HepG2 (cell line): ENCODE data around the gene CNKSR3. TPM values are rescaled to one million over a fixed set of nuclear protein-coding genes. Genes with fewer than 3 reads are reported as not detected.

Experiments used
- ATAC-seq: fragments of 200-7000 bp; cut with Tn5 transposase; 3 replicates; pipeline ENCODE4 v1.9.1; 2020; ENCODE audit warnings: mild to moderate bottlenecking, moderate library complexity
- BruUV-seq: library from RNA; stranded (reverse); fragments of 400-500 nt; replicated peaks from 2 replicates; lab custom pipeline; 2021; lab: Mats Ljungman, UMichigan
- CTCF ChIA-PET: fragments of 300-600 bp; formaldehyde crosslinking; extraction: SDS; loops from one replicate; lab custom pipeline; 2021; ENCODE audit warnings: low total read pairs, inconsistent platforms, low intra/inter-chr PET ratio; lab: Yijun Ruan, JAX
- POLR2A ChIA-PET: fragments of 350-600 bp; sonication (Branson Sonifier 250); formaldehyde crosslinking; loops from one replicate; lab custom pipeline; 2020; ENCODE audit warnings: antibody characterized with exemption, inconsistent platforms; lab: Yijun Ruan, JAX
- DNase-seq: peaks from one replicate; pipeline ENCODE4 v3.0.0-alpha.2; 2015; ENCODE audit warnings: low spot score
- FAIRE-seq: peaks from 3 replicates; lab custom pipeline; 2011; peaks lifted over from hg19 to GRCh38; lab: Jason Lieb, UNC
- H2AFZ ChIP-seq: one replicate; pipeline ENCODE4 v1.6.1; 2011; ENCODE audit warnings: low read length, inconsistent platforms
- H3K27ac ChIP-seq: fragments of 300-600 bp; 3 replicates; pipeline ENCODE4 v1.8.0; 2011; ENCODE audit warnings: mixed run types, mild to moderate bottlenecking, mixed read lengths, low read length, inconsistent platforms; ENCODE audit not compliant: insufficient read depth; ENCODE audit errors: extremely low read length
- H3K27me3 ChIP-seq, 2 experiments: fragments of 200-600 bp in 1 of 2; 2 replicates in 1 of 2; 3 replicates in 1 of 2; pipeline versions ENCODE4 v1.6.0 to v1.8.0; 2011; ENCODE audit warnings: low read length in 2 of 2, mild to moderate bottlenecking in 2 of 2, moderate library complexity in 2 of 2, inconsistent platforms in 1 of 2; ENCODE audit not compliant: insufficient read depth in 2 of 2, control insufficient read depth in 1 of 2
- H3K36me3 ChIP-seq, 2 experiments: fragments of 200-600 bp in 1 of 2; replicated peaks in 1 of 2; 2 replicates in 1 of 2; 3 replicates in 1 of 2; pipeline versions ENCODE4 v1.5.1 to v1.8.0; 2011; ENCODE audit warnings: low read length in 2 of 2, inconsistent platforms in 1 of 2; ENCODE audit not compliant: insufficient read depth in 2 of 2, control insufficient read depth in 1 of 2
- H3K4me1 ChIP-seq: 2 replicates; pipeline ENCODE4 v1.5.1; 2012; ENCODE audit warnings: low read length, inconsistent platforms; ENCODE audit not compliant: insufficient read depth
- H3K4me2 ChIP-seq: 2 replicates; pipeline ENCODE4 v1.6.0; 2011; ENCODE audit warnings: low read depth, low read length, inconsistent platforms
- H3K4me3 ChIP-seq, 3 experiments: fragments of 200-600 bp in 1 of 3; sonication (generic), shearing (Covaris generic) in 1 of 3; replicated peaks in 1 of 3; 2 replicates each; pipeline ENCODE4 v1.5.1; 2011 to 2016; ENCODE audit warnings: low read length in 3 of 3, inconsistent platforms in 2 of 3, low read depth in 2 of 3, mild to moderate bottlenecking in 2 of 3, control low read depth in 1 of 3, mixed read lengths in 1 of 3; ENCODE audit not compliant: insufficient read depth in 1 of 3
- H3K79me2 ChIP-seq: one replicate; pipeline ENCODE4 v1.6.1; 2011; ENCODE audit warnings: low read length, inconsistent platforms; ENCODE audit not compliant: insufficient read depth
- H3K9ac ChIP-seq: 2 replicates; pipeline ENCODE4 v1.6.0; 2011; ENCODE audit warnings: mild to moderate bottlenecking, low read depth, low read length, inconsistent platforms; ENCODE audit not compliant: insufficient read depth
- H3K9me3 ChIP-seq: 2 replicates; pipeline ENCODE4 v1.5.1; 2012; ENCODE audit warnings: mild to moderate bottlenecking, low read length
- H4K20me1 ChIP-seq: 2 replicates; pipeline ENCODE4 v1.6.0; 2011; ENCODE audit warnings: inconsistent platforms, mild to moderate bottlenecking, low read length, moderate library complexity; ENCODE audit not compliant: insufficient read depth
- AKAP8 ChIP-seq: sonication (generic); formaldehyde crosslinking; IDR thresholded peaks from 2 replicates; pipeline ENCODE4 v1.5.1; 2020; ENCODE audit warnings: mild to moderate bottlenecking, missing genetic modification reagents
- CREM ChIP-seq, 2 experiments: sonication (generic) in 1 of 2; formaldehyde crosslinking in 1 of 2; IDR thresholded peaks; 2 replicates each; pipeline versions ENCODE4 v1.4.0 to v1.6.1; 2016 to 2020; ENCODE audit warnings: antibody characterized with exemption in 1 of 2, mild to moderate bottlenecking in 1 of 2, missing genetic modification reagents in 1 of 2
- CSRNP1 ChIP-seq: sonication (generic); formaldehyde crosslinking; IDR thresholded peaks from 2 replicates; pipeline ENCODE4 v1.8.1; 2023; ENCODE audit warnings: mild to moderate bottlenecking, missing genetic modification reagents
- EZH2 ChIP-seq: conservative IDR thresholded peaks from 2 replicates; pipeline ENCODE4 v1.6.1; 2012; ENCODE audit warnings: mild to moderate bottlenecking, low read depth, low read length, moderate library complexity
- LBX2 ChIP-seq: sonication (generic); formaldehyde crosslinking; IDR thresholded peaks from 2 replicates; pipeline ENCODE4 v1.5.0; 2020; ENCODE audit warnings: missing genetic modification reagents, mild to moderate bottlenecking, borderline replicate concordance
- ZKSCAN5 ChIP-seq: sonication (generic); formaldehyde crosslinking; IDR thresholded peaks from 2 replicates; pipeline ENCODE4 v1.5.1; 2020; ENCODE audit warnings: mild to moderate bottlenecking, missing genetic modification reagents
- ZNF121 ChIP-seq: sonication (generic); formaldehyde crosslinking; IDR thresholded peaks from 2 replicates; pipeline ENCODE4 v1.5.0; 2020; ENCODE audit warnings: mild to moderate bottlenecking, missing genetic modification reagents
- ZNF563 ChIP-seq: sonication (generic); formaldehyde crosslinking; IDR thresholded peaks from 2 replicates; pipeline ENCODE4 v1.8.0; 2022; ENCODE audit warnings: mild to moderate bottlenecking, moderate library complexity, missing genetic modification reagents
- ZNF614 ChIP-seq: IDR thresholded peaks from 2 replicates; pipeline ENCODE4 v1.6.1; 2018; ENCODE audit warnings: missing biosample characterization, missing genetic modification reagents, inconsistent platforms, borderline replicate concordance
- ZNF615 ChIP-seq: sonication (generic); formaldehyde crosslinking; IDR thresholded peaks from 2 replicates; pipeline ENCODE4 v1.5.0; 2020; ENCODE audit warnings: mild to moderate bottlenecking, missing genetic modification reagents, borderline replicate concordance
- ZNF777 ChIP-seq: sonication (generic); formaldehyde crosslinking; IDR thresholded peaks from 2 replicates; pipeline ENCODE4 v1.4.0; 2020; ENCODE audit warnings: missing genetic modification reagents
- WGBS: methylation state at CpG from one replicate; pipeline ENCODE4 v1.1.6; 2017; ENCODE audit warnings: low lambda C conversion rate; 5-methylcytosine and 5-hydroxymethylcytosine counted together
- in situ Hi-C: cut with HindIII; loops from 2 replicates; pipeline ENCODE4 v1.10.0; 2017; ENCODE audit warnings: low pct_unique_long_range_greater_than_20kb; ENCODE audit not compliant: extremely low pct_ligation_motif_present
- intact Hi-C: fragments of 100-400 bp; cut with micrococcal nuclease; formaldehyde crosslinking; loops from one replicate; pipeline ENCODE4 v1.10.0; 2022; ENCODE audit not compliant: unreplicated experiment
- polyA plus RNA-seq, 8 experiments: library from polyadenylated mRNA; depleted of rRNA in 3 of 8; stranded (reverse) in 7 of 8; unstranded in 1 of 8; fragments of >200 nt; fragmentation: Illumina TruSeq in 4 of 8; extraction: Trizol in 4 of 8; gene quantifications; 2 replicates each; pipeline versions ENCODE4 v1.2.1 to v1.2.3, GENCODE V29; 2011 to 2016; ENCODE audit warnings: low read depth in 4 of 8, missing spikeins in 1 of 8, mixed read lengths in 1 of 8; ENCODE audit not compliant: insufficient read depth in 1 of 8
- total RNA-seq, 5 experiments: library from RNA; depleted of rRNA; stranded (reverse); fragments of >200 nt; fragmentation: Illumina TruSeq; extraction: Trizol; gene quantifications; 2 replicates each; pipeline ENCODE4 v1.2.3, GENCODE V29; 2016; ENCODE audit warnings: low read depth in 1 of 5
- TF ChIP-seq, protein P1 (sequence below): sonication (generic); formaldehyde crosslinking; IDR thresholded peaks from 2 replicates; pipeline ENCODE4 v1.8.0; 2022; ENCODE audit warnings: missing genetic modification reagents, mild to moderate bottlenecking, borderline replicate concordance
- TF ChIP-seq, protein P2 (sequence below): sonication (generic); formaldehyde crosslinking; IDR thresholded peaks from 2 replicates; pipeline ENCODE4 v1.5.0; 2020; ENCODE audit warnings: mild to moderate bottlenecking, missing genetic modification reagents
- TF ChIP-seq, protein P3 (sequence below): sonication (generic); formaldehyde crosslinking; IDR thresholded peaks from 2 replicates; pipeline ENCODE4 v1.4.0; 2020; ENCODE audit warnings: missing genetic modification reagents

Gene CNKSR3
- total and polyA plus RNA-seq, 2 of the 13 experiments (the other 11 are each of a cell fraction or from before 2014, with no cell fraction given) = 9.2 to 38.6 TPM

DNA sequence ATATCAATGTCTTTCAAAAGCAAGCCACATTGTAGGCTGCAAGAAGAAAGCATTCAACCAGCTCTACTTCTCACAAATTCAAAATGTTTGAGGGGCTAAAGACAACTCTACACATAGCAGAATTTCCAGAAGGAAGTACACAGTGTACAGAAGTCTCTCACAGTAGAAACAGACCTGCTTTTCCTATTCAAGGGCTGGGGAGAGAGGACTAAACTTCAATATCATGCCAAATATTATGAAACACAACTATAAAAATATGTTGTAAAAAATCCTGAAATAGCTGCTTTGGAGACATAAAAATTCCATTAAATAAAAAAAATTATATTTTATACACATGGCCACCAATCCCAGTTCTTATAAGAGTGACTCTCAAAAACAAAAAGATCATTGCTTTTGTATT, 83.0 kb downstream of the CNKSR3 start (continued):
- TF ChIP-seq ZNF777 (no peak), CSRNP1 (no peak), EZH2 (no peak), AKAP8 (CRISPR knock-in tag) (no peak)
- TF ChIP-seq, protein P1, sequence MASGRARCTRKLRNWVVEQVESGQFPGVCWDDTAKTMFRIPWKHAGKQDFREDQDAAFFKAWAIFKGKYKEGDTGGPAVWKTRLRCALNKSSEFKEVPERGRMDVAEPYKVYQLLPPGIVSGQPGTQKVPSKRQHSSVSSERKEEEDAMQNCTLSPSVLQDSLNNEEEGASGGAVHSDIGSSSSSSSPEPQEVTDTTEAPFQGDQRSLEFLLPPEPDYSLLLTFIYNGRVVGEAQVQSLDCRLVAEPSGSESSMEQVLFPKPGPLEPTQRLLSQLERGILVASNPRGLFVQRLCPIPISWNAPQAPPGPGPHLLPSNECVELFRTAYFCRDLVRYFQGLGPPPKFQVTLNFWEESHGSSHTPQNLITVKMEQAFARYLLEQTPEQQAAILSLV (CRISPR knock-in tag) = no peak
- TF ChIP-seq, protein P2, sequence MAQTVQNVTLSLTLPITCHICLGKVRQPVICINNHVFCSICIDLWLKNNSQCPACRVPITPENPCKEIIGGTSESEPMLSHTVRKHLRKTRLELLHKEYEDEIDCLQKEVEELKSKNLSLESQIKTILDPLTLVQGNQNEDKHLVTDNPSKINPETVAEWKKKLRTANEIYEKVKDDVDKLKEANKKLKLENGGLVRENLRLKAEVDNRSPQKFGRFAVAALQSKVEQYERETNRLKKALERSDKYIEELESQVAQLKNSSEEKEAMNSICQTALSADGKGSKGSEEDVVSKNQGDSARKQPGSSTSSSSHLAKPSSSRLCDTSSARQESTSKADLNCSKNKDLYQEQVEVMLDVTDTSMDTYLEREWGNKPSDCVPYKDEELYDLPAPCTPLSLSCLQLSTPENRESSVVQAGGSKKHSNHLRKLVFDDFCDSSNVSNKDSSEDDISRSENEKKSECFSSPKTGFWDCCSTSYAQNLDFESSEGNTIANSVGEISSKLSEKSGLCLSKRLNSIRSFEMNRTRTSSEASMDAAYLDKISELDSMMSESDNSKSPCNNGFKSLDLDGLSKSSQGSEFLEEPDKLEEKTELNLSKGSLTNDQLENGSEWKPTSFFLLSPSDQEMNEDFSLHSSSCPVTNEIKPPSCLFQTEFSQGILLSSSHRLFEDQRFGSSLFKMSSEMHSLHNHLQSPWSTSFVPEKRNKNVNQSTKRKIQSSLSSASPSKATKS (CRISPR knock-in tag) = no peak
- TF ChIP-seq, all 625 proteins: peak for 0

DNA sequence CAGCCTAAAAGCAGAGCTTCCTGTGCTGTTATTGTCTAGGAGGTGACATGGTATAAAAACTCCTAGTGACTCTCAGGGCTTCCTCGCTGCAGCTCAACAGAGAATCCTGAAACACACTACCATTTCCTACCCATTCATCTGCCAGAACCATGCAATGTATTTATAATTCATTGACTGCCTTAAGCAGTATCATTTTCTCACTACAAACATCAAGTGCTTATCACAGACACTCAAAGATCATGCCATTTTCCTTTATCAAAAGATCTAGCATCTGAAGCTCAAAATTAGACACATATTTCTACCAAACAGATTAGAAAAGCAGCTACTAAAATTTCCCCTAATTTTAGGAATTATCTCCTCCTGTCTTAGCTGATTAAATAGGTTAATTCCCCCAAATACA, 83.5 kb downstream of the CNKSR3 start:
- peaks cover 42% of the 10 kb centered on the region for H3K4me1 ChIP-seq
- WGBS = 100% methylated on average over 1 of the region's 1 CpG
- CTCF ChIA-PET = no interaction called here
- H3K79me2 ChIP-seq = peaks cover 10% of the 10 kb centered on the region
- no peak overlapping the region for H2AFZ ChIP-seq
- DNase-seq = no peak
- no peaks in the 10 kb centered on the region for H4K20me1 ChIP-seq
- POLR2A ChIA-PET = interaction anchor here (0.6 to 1.2 kb wide), 2 partner anchors 82 to 84 kb away, joined by 3 to 4 read pairs; partner anchors contain the start of gene CNKSR3
- H3K9ac ChIP-seq = no peak overlapping the region
- BruUV-seq = TSS peak; percentile 16
- ATAC-seq = no peak
- peaks cover 28 to 65% of the 10 kb centered on the region in 2 experiments for H3K36me3 ChIP-seq
- H3K4me3 ChIP-seq = no peak overlapping the region
- FAIRE-seq = no peak
- no peak overlapping the region for H3K4me2 ChIP-seq
- no peak overlapping the region for H3K27ac ChIP-seq
- in situ Hi-C loops = no loop called here
- intact Hi-C loops = no loop called here
- H3K9me3 ChIP-seq = no peaks in the 10 kb centered on the region
- no peaks in the 10 kb centered on the region for H3K27me3 ChIP-seq
- TF ChIP-seq CREM (IDR thresholded peaks at IDR 0.05) (no peak), CREM (CRISPR knock-in tag; IDR thresholded peaks at IDR 0.05) (no peak), ZNF121 (CRISPR knock-in tag) (no peak), ZNF563 (CRISPR knock-in tag) (no peak), ZNF615 (CRISPR knock-in tag) (no peak), ZNF614 (no peak), ZKSCAN5 (CRISPR knock-in tag) (no peak), LBX2 (no peak)
- TF ChIP-seq, protein P3, sequence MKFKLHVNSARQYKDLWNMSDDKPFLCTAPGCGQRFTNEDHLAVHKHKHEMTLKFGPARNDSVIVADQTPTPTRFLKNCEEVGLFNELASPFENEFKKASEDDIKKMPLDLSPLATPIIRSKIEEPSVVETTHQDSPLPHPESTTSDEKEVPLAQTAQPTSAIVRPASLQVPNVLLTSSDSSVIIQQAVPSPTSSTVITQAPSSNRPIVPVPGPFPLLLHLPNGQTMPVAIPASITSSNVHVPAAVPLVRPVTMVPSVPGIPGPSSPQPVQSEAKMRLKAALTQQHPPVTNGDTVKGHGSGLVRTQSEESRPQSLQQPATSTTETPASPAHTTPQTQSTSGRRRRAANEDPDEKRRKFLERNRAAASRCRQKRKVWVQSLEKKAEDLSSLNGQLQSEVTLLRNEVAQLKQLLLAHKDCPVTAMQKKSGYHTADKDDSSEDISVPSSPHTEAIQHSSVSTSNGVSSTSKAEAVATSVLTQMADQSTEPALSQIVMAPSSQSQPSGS (CRISPR knock-in tag) = no peak
